Measurements from ENCODE around the gene TRMT2A.

TRMT2A gene

GRCh38 chr22:20063271-20064139, 53.5 kb downstream of the TRMT2A start:
- no peak for DNase-seq (ENCODE audit: low read depth, low spot score)

- peak; percentile 47 for DNase-seq (ENCODE audit: low read depth, low spot score)
Measured at GRCh38 chr22:20062766-20063083, 54.3 kb downstream of the TRMT2A start.

DNA sequence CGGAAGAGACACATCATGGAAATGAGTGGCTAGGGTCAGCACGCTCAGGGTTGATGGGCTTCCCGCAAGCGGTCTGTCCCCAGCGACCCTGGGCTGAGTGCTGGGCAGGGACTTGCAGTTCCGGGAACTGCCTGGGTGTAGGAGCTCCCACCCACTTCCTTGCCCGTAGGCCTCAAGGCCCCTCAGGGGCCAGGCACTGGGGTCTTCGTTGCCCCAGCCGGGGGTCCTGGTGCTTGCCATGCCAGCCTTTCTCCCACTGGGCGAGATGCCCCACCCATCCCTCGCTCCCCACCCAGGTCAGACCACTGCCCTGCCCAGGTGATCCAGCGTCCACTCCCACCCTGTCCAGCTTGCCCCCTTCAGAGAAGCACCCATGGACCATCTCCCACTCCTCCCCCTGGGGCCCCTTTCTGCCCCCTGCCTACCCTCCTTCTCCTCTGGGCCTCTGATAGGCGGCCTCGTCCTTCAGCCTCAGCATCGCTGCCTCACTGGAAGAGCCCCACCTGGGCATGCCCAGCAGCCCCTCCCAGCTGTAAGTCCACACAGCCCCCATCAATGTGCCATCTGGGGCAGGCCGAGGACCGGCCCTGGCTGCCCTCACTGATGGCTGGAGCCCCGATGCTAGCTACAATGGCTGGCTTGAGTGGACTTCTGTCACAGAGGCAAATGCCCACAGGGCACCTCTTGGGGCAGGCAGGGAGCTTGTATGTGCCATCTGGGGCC, 54.8 kb downstream of the TRMT2A start:
- no peak for DNase-seq (ENCODE audit: low read depth, low spot score)

Measured in ELF-1 (cell line).